Measurements from ENCODE around the gene ADIPOR1.
"Not testable (repeated sequence)": the region's sequence is repeated elsewhere in the genome, so short reads cannot be mapped to it uniquely, and the experiment has no call there.

ADIPOR1 gene

GRCh38 chr1:202934755-202935154 is 23.4 kb downstream of the ADIPOR1 start:
- Mint-ChIP-seq H3K4me3 (no peak overlapping the region), H3K9me3 (ENCODE audit: low read depth) (no peaks in the 10 kb centered on the region), H3K36me3 (peaks cover 2% of the 10 kb centered on the region), H3K4me1 (ENCODE audit: low read depth) (peaks cover 6% of the 10 kb centered on the region), H3K27me3 (peaks cover 10% of the 10 kb centered on the region), H3K27ac (no peak overlapping the region)

- Mint-ChIP-seq H3K27me3 (peaks cover 10% of the 10 kb centered on the region), H3K9me3 (ENCODE audit: low read depth) (no peaks in the 10 kb centered on the region), H3K27ac (no peak overlapping the region), H3K36me3 (peaks cover 2% of the 10 kb centered on the region), H3K4me3 (no peak overlapping the region), H3K4me1 (ENCODE audit: low read depth) (peaks cover 6% of the 10 kb centered on the region)
Observed at GRCh38 chr1:202932476-202932875, 25.6 kb downstream of the ADIPOR1 start.

- peak within 1 kb of the TSS; percentile 92 for H3K27ac Mint-ChIP-seq
- peaks cover 2% of the 10 kb centered on the region for H3K36me3 Mint-ChIP-seq
- peaks cover 33% of the 10 kb centered on the region for H3K4me1 Mint-ChIP-seq (ENCODE audit: low read depth)
- peak within 1 kb of the TSS; percentile 94 for H3K4me3 Mint-ChIP-seq
- peaks cover 2% of the 10 kb centered on the region for H3K27me3 Mint-ChIP-seq
- H3K9me3 Mint-ChIP-seq (ENCODE audit: low read depth) = no peaks in the 10 kb centered on the region
Observed at GRCh38 chr1:202926581-202927491, 31.3 kb downstream of the ADIPOR1 start, which contains the start of gene KLHL12. KLHL12 (minus strand) TSS chr1:202927234; CDS start chr1:202925162, 2,072 bp downstream.

- Mint-ChIP-seq H3K4me3 (no peak overlapping the region), H3K36me3 (peaks cover 4% of the 10 kb centered on the region), H3K27me3 (no peaks in the 10 kb centered on the region), H3K4me1 (ENCODE audit: low read depth) (peaks cover 39% of the 10 kb centered on the region), H3K9me3 (ENCODE audit: low read depth) (no peaks in the 10 kb centered on the region), H3K27ac (no peak overlapping the region)
Observed at GRCh38 chr1:202923533-202923932, 34.6 kb downstream of the ADIPOR1 start.

GRCh38 chr1:202919615-202920014 is 38.5 kb downstream of the ADIPOR1 start:
- peaks cover 2% of the 10 kb centered on the region for H3K36me3 Mint-ChIP-seq
- no peaks in the 10 kb centered on the region for H3K9me3 Mint-ChIP-seq (ENCODE audit: low read depth)
- H3K27ac Mint-ChIP-seq = no peak overlapping the region
- no peak overlapping the region for H3K4me3 Mint-ChIP-seq
- peaks cover 26% of the 10 kb centered on the region for H3K4me1 Mint-ChIP-seq (ENCODE audit: low read depth)
- H3K27me3 Mint-ChIP-seq = no peaks in the 10 kb centered on the region

GRCh38 chr1:202915146-202915545 is 43.0 kb downstream of the ADIPOR1 start:
- H3K27me3 Mint-ChIP-seq = no peaks in the 10 kb centered on the region
- H3K4me1 Mint-ChIP-seq (ENCODE audit: low read depth) = peaks cover 5% of the 10 kb centered on the region
- H3K27ac Mint-ChIP-seq = no peak overlapping the region
- H3K4me3 Mint-ChIP-seq = no peak overlapping the region
- no peaks in the 10 kb centered on the region for H3K9me3 Mint-ChIP-seq (ENCODE audit: low read depth)
- H3K36me3 Mint-ChIP-seq = peaks cover 13% of the 10 kb centered on the region

- H3K4me3 Mint-ChIP-seq; H3K9me3 Mint-ChIP-seq (ENCODE audit: low read depth); H3K27ac Mint-ChIP-seq; H3K27me3 Mint-ChIP-seq; H3K4me1 Mint-ChIP-seq (ENCODE audit: low read depth): not testable (repeated sequence)
- peaks cover 13% of the 10 kb centered on the region for H3K36me3 Mint-ChIP-seq
Observed at GRCh38 chr1:202912476-202912875, 45.6 kb downstream of the ADIPOR1 start.

- Mint-ChIP-seq H3K27me3 (no peaks in the 10 kb centered on the region), H3K4me1 (ENCODE audit: low read depth) (no peaks in the 10 kb centered on the region), H3K9me3 (ENCODE audit: low read depth) (no peaks in the 10 kb centered on the region), H3K36me3 (peaks cover 16% of the 10 kb centered on the region), H3K27ac (no peak overlapping the region), H3K4me3 (no peak overlapping the region)
Observed at GRCh38 chr1:202909494-202909893, 48.6 kb downstream of the ADIPOR1 start.

GRCh38 chr1:202908998-202909397 is 49.1 kb downstream of the ADIPOR1 start:
- H3K4me1 Mint-ChIP-seq (ENCODE audit: low read depth) = no peaks in the 10 kb centered on the region
- no peaks in the 10 kb centered on the region for H3K9me3 Mint-ChIP-seq (ENCODE audit: low read depth)
- no peak overlapping the region for H3K4me3 Mint-ChIP-seq
- H3K27me3 Mint-ChIP-seq = no peaks in the 10 kb centered on the region
- peaks cover 16% of the 10 kb centered on the region for H3K36me3 Mint-ChIP-seq
- H3K27ac Mint-ChIP-seq = no peak overlapping the region

GRCh38 chr1:202905331-202905730 is 52.8 kb downstream of the ADIPOR1 start:
- H3K36me3 Mint-ChIP-seq = peaks cover 6% of the 10 kb centered on the region
- H3K4me3 Mint-ChIP-seq = no peak overlapping the region
- H3K9me3 Mint-ChIP-seq (ENCODE audit: low read depth) = no peaks in the 10 kb centered on the region
- no peaks in the 10 kb centered on the region for H3K27me3 Mint-ChIP-seq
- H3K27ac Mint-ChIP-seq = no peak overlapping the region
- no peaks in the 10 kb centered on the region for H3K4me1 Mint-ChIP-seq (ENCODE audit: low read depth)

GRCh38 chr1:202903808-202904207 is 54.3 kb downstream of the ADIPOR1 start:
- not testable (repeated sequence) for H3K27me3 Mint-ChIP-seq; H3K9me3 Mint-ChIP-seq (ENCODE audit: low read depth); H3K36me3 Mint-ChIP-seq; H3K27ac Mint-ChIP-seq; H3K4me1 Mint-ChIP-seq (ENCODE audit: low read depth); H3K4me3 Mint-ChIP-seq

- Mint-ChIP-seq H3K4me1 (ENCODE audit: low read depth) (no peaks in the 10 kb centered on the region), H3K4me3 (no peak overlapping the region), H3K27me3 (no peaks in the 10 kb centered on the region), H3K36me3 (peaks cover 5% of the 10 kb centered on the region), H3K9me3 (ENCODE audit: low read depth) (no peaks in the 10 kb centered on the region), H3K27ac (peak overlapping the region; percentile 28)
Observed at GRCh38 chr1:202901555-202901954, 56.6 kb downstream of the ADIPOR1 start.

- Mint-ChIP-seq H3K27me3 (no peaks in the 10 kb centered on the region), H3K9me3 (ENCODE audit: low read depth) (no peaks in the 10 kb centered on the region), H3K36me3 (no peaks in the 10 kb centered on the region), H3K4me1 (ENCODE audit: low read depth) (peaks cover 15% of the 10 kb centered on the region), H3K4me3 (no peak overlapping the region), H3K27ac (no peak overlapping the region)
Observed at GRCh38 chr1:202892501-202892900, 65.6 kb downstream of the ADIPOR1 start.
